Endothelial cell of umbilical vein (primary cell): ENCODE results near the gene FGR. TPM values are rescaled to one million over a fixed set of nuclear protein-coding genes. Genes with fewer than 3 reads are reported as not detected.

Experiments used
- BruUV-seq: library from RNA; stranded (reverse); fragments of 400-500 nt; replicated peaks from 2 replicates; lab custom pipeline; 2021; lab: Mats Ljungman, UMichigan
- CTCF ChIA-PET: fragments of 300-600, 350-600 bp; sonication (Branson Sonifier 250); formaldehyde crosslinking; loops from one replicate; lab custom pipeline; 2021; ENCODE audit warnings: antibody characterized with exemption, inconsistent platforms; lab: Charles Lee
- POLR2A ChIA-PET: fragments of 300-600, 350-600 bp; sonication (Branson Sonifier 250); formaldehyde crosslinking; loops from one replicate; lab custom pipeline; 2021; ENCODE audit warnings: antibody characterized with exemption, inconsistent platforms; lab: Charles Lee
- DNase-seq: peaks from one replicate; pipeline ENCODE4 v3.0.0-alpha.2; 2011; ENCODE audit warnings: low read depth, low spot score
- FAIRE-seq: peaks from 2 replicates; lab custom pipeline; 2011; peaks lifted over from hg19 to GRCh38; lab: Jason Lieb, UNC
- H2AFZ ChIP-seq: 2 replicates; pipeline ENCODE4 v1.6.0; 2012; ENCODE audit warnings: low read depth, low read length, control low read depth, inconsistent platforms
- H3K27ac ChIP-seq: 2 replicates; pipeline ENCODE4 v1.5.1; 2011; ENCODE audit warnings: low read depth, mild to moderate bottlenecking, control low read depth, low read length, moderate library complexity; ENCODE audit not compliant: insufficient read depth
- H3K27me3 ChIP-seq, 2 experiments: 2 replicates each; pipeline versions ENCODE4 v1.6.0 to v1.6.1; 2011; ENCODE audit warnings: low read length in 2 of 2, mixed read lengths in 1 of 2; ENCODE audit not compliant: control insufficient read depth in 2 of 2, insufficient read depth in 2 of 2
- H3K36me3 ChIP-seq, 2 experiments: 2 replicates in 1 of 2; 3 replicates in 1 of 2; pipeline ENCODE4 v1.5.1; 2011; ENCODE audit warnings: low read length in 2 of 2, mild to moderate bottlenecking in 1 of 2, moderate library complexity in 1 of 2; ENCODE audit not compliant: control insufficient read depth in 2 of 2, insufficient read depth in 2 of 2; ENCODE audit errors: extremely low read depth in 1 of 2
- H3K4me1 ChIP-seq: 3 replicates; pipeline ENCODE4 v1.5.1; 2011; ENCODE audit warnings: mild to moderate bottlenecking, low read length; ENCODE audit not compliant: control insufficient read depth, insufficient read depth; ENCODE audit errors: extremely low read depth
- H3K4me2 ChIP-seq: 2 replicates; pipeline ENCODE4 v1.6.1; 2011; ENCODE audit warnings: low read length, control low read depth, mixed read lengths; ENCODE audit not compliant: insufficient read depth
- H3K4me3 ChIP-seq, 3 experiments: fragments of 200-600 bp in 1 of 3; sonication (generic), shearing (Covaris generic) in 1 of 3; replicated peaks in 1 of 3; 2 replicates each; pipeline ENCODE4 v1.5.1; 2011 to 2016; ENCODE audit warnings: control low read depth in 3 of 3, low read length in 3 of 3, mild to moderate bottlenecking in 2 of 3, inconsistent platforms in 1 of 3, low read depth in 1 of 3, moderate library complexity in 1 of 3; ENCODE audit not compliant: insufficient read depth in 1 of 3
- H3K79me2 ChIP-seq: 2 replicates; pipeline ENCODE4 v1.6.0; 2012; ENCODE audit warnings: low read length, inconsistent platforms; ENCODE audit not compliant: control insufficient read depth, insufficient read depth
- H3K9ac ChIP-seq: replicated peaks from 2 replicates; pipeline ENCODE3; 2011; ENCODE audit warnings: low read length, control low read depth; ENCODE audit not compliant: insufficient read depth; ENCODE audit errors: extremely low read depth
- H3K9me1 ChIP-seq: replicated peaks from 3 replicates; pipeline ENCODE4 v1.6.0; 2011; ENCODE audit warnings: mild to moderate bottlenecking, low read length; ENCODE audit not compliant: control insufficient read depth, insufficient read depth; ENCODE audit errors: extremely low read depth
- H3K9me3 ChIP-seq: replicated peaks from 2 replicates; pipeline ENCODE4 v1.5.1; 2012; ENCODE audit warnings: low read length, inconsistent platforms; ENCODE audit not compliant: control insufficient read depth, insufficient read depth
- H4K20me1 ChIP-seq: replicated peaks from 2 replicates; pipeline ENCODE3; 2011; ENCODE audit warnings: mild to moderate bottlenecking, low read length; ENCODE audit not compliant: control insufficient read depth, insufficient read depth; ENCODE audit errors: extremely low read depth
- CTCF ChIP-seq, 2 donors: IDR thresholded peaks; 1 replicate in 1 of 2; 2 replicates in 1 of 2; pipeline ENCODE4 v1.5.1; 2011; ENCODE audit warnings: low read length in 2 of 2, mild to moderate bottlenecking in 2 of 2, moderate library complexity in 2 of 2, control low read depth in 1 of 2, inconsistent platforms in 1 of 2, low read depth in 1 of 2; ENCODE audit not compliant: insufficient read depth in 1 of 2; ENCODE audit errors: extremely low read depth in 1 of 2
- EZH2 ChIP-seq: IDR thresholded peaks from 2 replicates; pipeline ENCODE4 v1.6.1; 2012; ENCODE audit warnings: borderline replicate concordance, low read depth, mild to moderate bottlenecking, moderate library complexity, low read length, inconsistent platforms; ENCODE audit not compliant: severe bottlenecking
- FOS ChIP-seq: IDR thresholded peaks from 2 replicates; pipeline ENCODE4 v1.6.1; 2011; ENCODE audit warnings: mild to moderate bottlenecking, low read length, moderate library complexity, borderline replicate concordance; ENCODE audit not compliant: insufficient read depth
- GATA2 ChIP-seq: IDR thresholded peaks from 2 replicates; pipeline ENCODE4 v1.7.0; 2011; ENCODE audit warnings: low read depth, mild to moderate bottlenecking, moderate library complexity, mixed read lengths, low read length; ENCODE audit not compliant: insufficient read length, insufficient read depth
- JUN ChIP-seq: IDR thresholded peaks from 2 replicates; pipeline ENCODE4 v1.6.1; 2011; ENCODE audit warnings: borderline replicate concordance, low read depth; ENCODE audit not compliant: insufficient read length, insufficient read depth
- MYC ChIP-seq: IDR thresholded peaks from one replicate; pipeline ENCODE4 v1.6.1; 2011; ENCODE audit warnings: mild to moderate bottlenecking, low read depth, low read length
- POLR2A ChIP-seq: IDR thresholded peaks from 2 replicates; pipeline ENCODE4 v1.6.1; 2012; ENCODE audit warnings: low read depth, mild to moderate bottlenecking, control low read depth, low read length
- POLR2AphosphoS5 ChIP-seq: IDR thresholded peaks from 2 replicates; pipeline ENCODE4 v1.6.1; 2012; ENCODE audit warnings: low read depth, mild to moderate bottlenecking, control low read depth, low read length, moderate library complexity; ENCODE audit not compliant: insufficient read depth
- dilution Hi-C: fragments of 300-500 bp; cut with MboI; formaldehyde crosslinking; loops from one replicate; pipeline ENCODE4 v1.15.0; 2019; ENCODE audit warnings: low sequenced_read_pairs; ENCODE audit not compliant: extremely low pct_ligation_motif_present
- intact Hi-C: fragments of 100-400 bp; cut with micrococcal nuclease; formaldehyde crosslinking; loops from one replicate; pipeline ENCODE4 v1.10.0; 2022
- polyA plus RNA-seq, 4 experiments: library from polyadenylated mRNA; depleted of rRNA in 3 of 4; stranded (reverse) in 3 of 4; unstranded in 1 of 4; fragments of >200 nt; gene quantifications; 2 replicates each; pipeline versions ENCODE4 v1.2.1 to v1.2.3, GENCODE V29; 2011 to 2012; ENCODE audit warnings: missing spikeins in 1 of 4
- total RNA-seq: library from RNA; stranded (reverse); gene quantifications from 2 replicates; pipeline ENCODE4 v1.2.3, GENCODE V29; 2021
- TF ChIP-seq, protein P1 (sequence below): IDR thresholded peaks from 2 replicates; pipeline ENCODE4 v1.6.1; 2011; ENCODE audit not compliant: insufficient read depth, insufficient read length

FGR gene
- total and polyA plus RNA-seq, 2 donors (not counting 3 experiments of a cell fraction or from before 2014, with no cell fraction given) = 0.18 TPM; not detected in 1

GRCh38 chr1:27646676-27647075 is 11.7 kb upstream of the FGR start:
- Histone ChIP-seq H3K9me3 (no peaks in the 10 kb centered on the region), H3K79me2 (no peaks in the 10 kb centered on the region), H4K20me1 (no peaks in the 10 kb centered on the region), H3K27ac (no peak overlapping the region), H3K9me1 (no peaks in the 10 kb centered on the region), H3K27me3 (no peaks in the 10 kb centered on the region), H3K4me3 (no peak overlapping the region), H2AFZ (no peak overlapping the region), H3K4me1 (no peaks in the 10 kb centered on the region), H3K4me2 (no peak overlapping the region), H3K36me3 (no peaks in the 10 kb centered on the region), H3K9ac (no peak overlapping the region)
- POLR2A ChIA-PET = no interaction called here
- FAIRE-seq = no peak
- dilution Hi-C loops = no loop called here
- TF ChIP-seq EZH2 = no peak
- TF ChIP-seq MYC = no peak
- TF ChIP-seq CTCF (IDR thresholded peaks at IDR 0.05; ENCODE audit: extremely low read depth in 1 of 2, insufficient read depth in 1 of 2, low read depth in 1 of 2, low read length in 2 of 2) = no peak
- no peak for TF ChIP-seq JUN
- no peak for TF ChIP-seq POLR2AphosphoS5
- no peak for TF ChIP-seq POLR2A
- TF ChIP-seq FOS = no peak
- no peak for TF ChIP-seq GATA2
- TF ChIP-seq, protein P1, sequence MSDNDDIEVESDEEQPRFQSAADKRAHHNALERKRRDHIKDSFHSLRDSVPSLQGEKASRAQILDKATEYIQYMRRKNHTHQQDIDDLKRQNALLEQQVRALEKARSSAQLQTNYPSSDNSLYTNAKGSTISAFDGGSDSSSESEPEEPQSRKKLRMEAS = no peak
- intact Hi-C loops = no loop called here
- DNase-seq = no peak
- CTCF ChIA-PET = interaction anchor here (0.9 to 1.3 kb wide), 3 partner anchors 16 to 40 kb away, joined by 3 to 5 read pairs (median 4); no protein-coding TSS in a partner anchor
- BruUV-seq = no TSS peak
